Right ventricle myocardium superior (tissue), 1 donor: ENCODE data around the gene CMYA5. TPM values are rescaled to one million over a fixed set of nuclear protein-coding genes. Genes with fewer than 3 reads are reported as not detected.
"Not testable (repeated sequence)": the region's sequence is repeated elsewhere in the genome, so short reads cannot be mapped to it uniquely, and the experiment has no call there.

Experiments
- ATAC-seq: fragments of 200-7000 bp; cut with Tn5 transposase; one replicate; pipeline ENCODE4 v1.9.1; 2020; ENCODE audit warnings: mild to moderate bottlenecking; ENCODE audit not compliant: poor library complexity
- DNase-seq: peaks from one replicate; pipeline ENCODE4 v3.0.0-alpha.2; 2020
- intact Hi-C: fragments of 100-400 bp; cut with DNase I; formaldehyde crosslinking; loops from one replicate; pipeline ENCODE4 v1.11.2; 2022
- total RNA-seq: library from RNA; stranded (reverse); fragmentation: NEBNext Ultra II Directional; extraction: Animal tissue kit (Norgen Biotek cat#: 25700); gene quantifications from one replicate; pipeline ENCODE4 v1.2.1, GENCODE V29; 2021
- donor health status: DM: no; HTN: yes; CAD: no; lungs with severe emphysema.

CMYA5 gene
- total RNA-seq, 1 donor from 2014 or later, result 917 TPM

GRCh38 chr5:79697222-79698170 is 7.9 kb downstream of the CMYA5 start:
- DNase-seq, result no peak
- intact Hi-C loops, result no loop called here
- ATAC-seq, result peak; percentile 74

DNA sequence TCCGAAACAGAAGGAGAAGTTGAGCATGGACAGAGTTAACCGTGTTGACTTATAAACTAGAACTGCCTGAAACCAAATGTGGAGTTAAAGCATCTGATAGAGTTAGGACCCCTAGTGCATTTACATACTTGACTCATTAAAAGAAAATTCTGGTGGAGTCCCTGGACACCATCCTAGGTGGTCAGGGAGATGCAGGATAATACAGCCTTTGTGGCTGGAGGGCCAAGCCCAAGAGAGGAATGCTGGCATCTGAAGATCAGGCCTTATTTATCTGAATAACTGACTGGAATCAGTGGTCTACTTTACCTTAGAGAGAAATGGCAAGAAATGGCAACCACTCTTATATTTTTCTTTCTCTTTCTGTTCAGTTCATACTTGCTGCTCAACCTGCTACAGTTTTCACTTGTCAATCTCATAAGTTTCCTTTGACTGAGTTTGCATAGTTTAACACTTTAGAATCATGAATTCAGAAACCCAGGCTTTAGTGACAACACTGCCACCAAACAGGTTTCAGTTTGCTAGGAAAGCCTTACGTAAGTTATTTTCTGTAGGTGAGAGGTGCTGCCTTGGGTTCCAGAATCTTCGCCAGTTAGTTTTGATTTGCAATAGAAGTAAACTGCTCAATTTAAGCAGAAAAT is 10.2 kb downstream of the CMYA5 start:
- DNase-seq (no peak), ATAC-seq (no peak)
- intact Hi-C loops, result loop anchor here (10.0 kb wide), 1 partner anchor 155 kb away; no protein-coding TSS in a partner anchor

GRCh38 chr5:79702606-79703380 is 13.2 kb downstream of the CMYA5 start:
- intact Hi-C loops, result loop anchor here (10.0 kb wide), 1 partner anchor 152 kb away; no protein-coding TSS in a partner anchor
- ATAC-seq (no peak), DNase-seq (no peak)

DNA sequence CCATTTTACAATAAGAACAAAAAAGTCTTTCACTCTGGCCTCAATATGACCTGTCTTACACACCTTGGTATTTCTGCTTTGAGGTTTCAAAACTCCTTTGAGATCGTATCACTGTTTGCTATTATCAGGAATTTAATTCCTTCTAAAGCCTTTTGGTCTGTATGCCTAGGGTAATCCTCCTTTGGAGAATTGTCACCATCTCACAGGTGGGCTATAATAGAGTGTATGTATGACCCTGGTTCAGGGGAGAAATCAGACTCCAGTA is 13.7 kb downstream of the CMYA5 start:
- intact Hi-C loops, result loop anchor here (10.0 kb wide), 1 partner anchor 151 kb away; no protein-coding TSS in a partner anchor
- no peak for DNase-seq
- ATAC-seq, result no peak

GRCh38 chr5:79704553-79704952 is 14.9 kb downstream of the CMYA5 start:
- peak; percentile 13 for ATAC-seq
- DNase-seq, result no peak
- intact Hi-C loops, result loop anchor here (10.0 kb wide), 1 partner anchor 150 kb away; no protein-coding TSS in a partner anchor

GRCh38 chr5:79705632-79706031 is 16.0 kb downstream of the CMYA5 start:
- intact Hi-C loops, result loop anchor here (10.0 kb wide), 1 partner anchor 149 kb away; no protein-coding TSS in a partner anchor
- peak; percentile 6 for ATAC-seq
- DNase-seq, result no peak

DNA sequence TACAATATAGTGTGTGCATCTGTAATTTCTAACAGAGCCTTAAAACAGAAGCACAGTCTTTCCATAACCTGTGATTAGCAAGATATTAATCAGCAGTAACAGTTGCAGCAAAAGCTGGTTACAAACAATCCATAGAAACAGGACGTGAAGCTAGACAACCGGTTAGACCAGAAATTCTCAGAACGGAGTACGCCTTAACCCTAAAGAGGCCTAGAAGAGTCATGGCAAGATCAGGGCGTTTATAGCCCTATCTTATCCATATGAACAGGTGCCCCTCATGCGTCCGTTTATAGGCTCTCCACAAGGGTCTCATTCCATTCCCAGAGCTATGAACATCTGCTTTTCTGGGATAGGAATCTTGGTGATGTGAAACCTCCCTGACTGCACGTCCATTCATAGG is 16.7 kb downstream of the CMYA5 start:
- not testable (repeated sequence) for ATAC-seq, DNase-seq
- intact Hi-C loops, result loop anchor here (10.0 kb wide), 1 partner anchor 148 kb away; no protein-coding TSS in a partner anchor

DNA sequence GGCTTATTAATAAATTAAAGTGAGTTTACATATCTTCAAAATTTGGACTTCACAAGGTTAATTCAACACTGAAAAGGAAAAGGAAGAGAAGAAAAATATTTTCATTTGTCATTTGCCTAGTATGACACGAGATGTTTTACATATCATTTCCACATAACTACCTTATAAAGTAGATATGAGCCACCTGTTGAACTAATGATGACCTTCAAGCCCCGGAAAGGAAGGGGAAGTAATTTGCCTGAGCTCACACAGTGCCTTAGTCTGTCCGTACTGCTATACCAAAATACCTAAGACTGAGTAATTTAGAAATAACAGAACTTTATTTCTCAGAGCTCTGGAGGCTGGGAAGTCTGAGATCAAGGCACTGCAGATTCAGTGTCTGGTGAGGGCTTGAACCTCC is 17.9 kb downstream of the CMYA5 start:
- ATAC-seq (no peak), DNase-seq (no peak)
- intact Hi-C loops, result loop anchor here (10.0 kb wide), 1 partner anchor 147 kb away; no protein-coding TSS in a partner anchor

- intact Hi-C loops, result no loop called here
- DNase-seq, result no peak
- peak; percentile 61 for ATAC-seq
Observed at GRCh38 chr5:79712741-79713140, 23.1 kb downstream of the CMYA5 start.

DNA sequence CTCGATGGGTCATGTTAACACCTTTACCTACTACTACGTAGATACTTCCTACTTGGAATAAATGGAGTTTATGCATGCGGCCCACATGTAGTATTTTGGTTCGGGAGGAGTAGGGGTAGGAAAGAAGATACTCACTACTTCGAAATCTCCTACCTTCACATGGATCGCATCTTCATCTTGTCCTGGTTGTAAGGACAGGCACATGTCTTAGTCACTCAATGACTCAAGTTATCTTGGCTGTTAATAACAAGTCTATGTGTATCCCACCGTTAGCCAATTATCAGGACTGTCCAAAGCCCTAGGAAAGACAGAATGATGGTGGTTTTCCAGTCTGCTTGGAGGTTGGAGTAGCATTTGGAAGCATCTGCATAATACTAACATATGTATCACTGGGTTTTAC is 24.1 kb downstream of the CMYA5 start:
- intact Hi-C loops, result no loop called here
- no peak for ATAC-seq
- no peak for DNase-seq

GRCh38 chr5:79716839-79717238 is 27.2 kb downstream of the CMYA5 start:
- ATAC-seq (no peak), DNase-seq (no peak)
- intact Hi-C loops, result no loop called here

- DNase-seq, result no peak
- no peak for ATAC-seq
- intact Hi-C loops, result no loop called here
Observed at GRCh38 chr5:79720096-79720495, 30.5 kb downstream of the CMYA5 start.

GRCh38 chr5:79727451-79728355 is 38.1 kb downstream of the CMYA5 start:
- intact Hi-C loops, result no loop called here
- ATAC-seq (peak; percentile 88), DNase-seq (peak; percentile 55)

- DNase-seq (no peak), ATAC-seq (no peak)
- intact Hi-C loops, result no loop called here
Observed at GRCh38 chr5:79728396-79728795, 38.8 kb downstream of the CMYA5 start.

- DNase-seq (no peak), ATAC-seq (no peak)
- intact Hi-C loops, result no loop called here
Observed at GRCh38 chr5:79729679-79730078, 40.0 kb downstream of the CMYA5 start.

- ATAC-seq (no peak), DNase-seq (no peak)
- intact Hi-C loops, result no loop called here
Observed at GRCh38 chr5:79730564-79730963, 40.9 kb downstream of the CMYA5 start.

DNA sequence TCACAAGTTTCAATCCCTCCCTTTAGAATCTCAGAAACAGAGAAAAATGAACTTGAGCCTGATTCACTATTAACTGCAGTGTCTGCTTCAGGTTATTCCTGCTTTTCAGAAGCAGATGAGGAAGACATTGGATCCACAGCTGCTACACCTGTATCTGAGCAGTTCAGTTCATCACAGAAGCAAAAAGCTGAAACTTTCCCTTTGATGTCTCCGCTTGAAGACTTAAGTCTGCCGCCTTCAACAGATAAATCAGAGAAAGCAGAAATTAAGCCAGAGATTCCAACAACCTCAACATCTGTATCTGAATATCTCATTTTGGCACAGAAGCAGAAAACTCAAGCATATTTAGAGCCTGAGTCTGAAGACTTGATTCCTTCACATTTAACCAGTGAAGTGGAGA is 42.1 kb downstream of the CMYA5 start:
- intact Hi-C loops, result no loop called here
- no peak for ATAC-seq

More for the DNA sequence above, 42.1 kb downstream of the CMYA5 start:
- no peak for DNase-seq
